B cell (primary cell): ENCODE measurements around the gene SLIRP. TPM values are rescaled to one million over a fixed set of nuclear protein-coding genes. Genes with fewer than 3 reads are reported as not detected.
"Not testable (repeated sequence)": the region's sequence is repeated elsewhere in the genome, so short reads cannot be mapped to it uniquely, and the experiment has no call there.

ENCODE experiments used
- ATAC-seq: fragments of 200-7000 bp; cut with Tn5 transposase; one replicate; pipeline ENCODE4 v1.10.0; 2021; ENCODE audit warnings: low read depth, mild to moderate bottlenecking, moderate number of reproducible peaks, moderate library complexity
- CTCF ChIA-PET: fragments of 350-600 bp; sonication (Branson Sonifier 250); formaldehyde crosslinking; loops from one replicate; lab custom pipeline; 2021; ENCODE audit warnings: antibody characterized with exemption, inconsistent platforms; lab: Charles Lee
- POLR2A ChIA-PET: fragments of 350-600 bp; sonication (Branson Sonifier 250); formaldehyde crosslinking; loops from one replicate; lab custom pipeline; 2021; ENCODE audit warnings: antibody characterized with exemption; lab: Charles Lee
- DNase-seq: peaks from one replicate; pipeline ENCODE4 v3.0.0; 2013
- H2AFZ ChIP-seq: 2 replicates; pipeline ENCODE4 v1.6.1; 2012; ENCODE audit warnings: mild to moderate bottlenecking, low read depth, low read length; ENCODE audit not compliant: insufficient read depth, poor library complexity, severe bottlenecking
- H3K27ac ChIP-seq, 2 donors: 1 replicate in 1 of 2; 2 replicates in 1 of 2; pipeline ENCODE4 v1.5.1; 2012 to 2013; ENCODE audit warnings: low read length in 2 of 2, mild to moderate bottlenecking in 2 of 2, moderate library complexity in 1 of 2
- H3K27me3 ChIP-seq, 4 experiments: fragments of 200-600 bp in 1 of 4; sonication (generic) in 1 of 4; replicated peaks in 1 of 4; 1 replicate in 2 of 4; 2 replicates in 2 of 4; pipeline versions ENCODE4 v1.6.1 to v1.7.0; 2013 to 2016; ENCODE audit warnings: low read length in 3 of 4, mild to moderate bottlenecking in 2 of 4, mixed read lengths in 1 of 4, moderate library complexity in 1 of 4; ENCODE audit not compliant: insufficient read depth in 4 of 4, control insufficient read depth in 3 of 4; ENCODE audit errors: control extremely low read depth in 1 of 4
- H3K36me3 ChIP-seq, 2 experiments: replicated peaks in 1 of 2; 1 replicate in 1 of 2; 2 replicates in 1 of 2; pipeline versions ENCODE4 v1.6.1 to v1.7.1; 2013; ENCODE audit warnings: low read length in 1 of 2; ENCODE audit not compliant: insufficient read depth in 2 of 2, control insufficient read depth in 1 of 2; ENCODE audit errors: control extremely low read depth in 1 of 2, extremely low read depth in 1 of 2
- H3K4me1 ChIP-seq, 2 donors: fragments of 200-600 bp in 1 of 2; sonication (generic) in 1 of 2; 1 replicate in 1 of 2; 2 replicates in 1 of 2; pipeline versions ENCODE4 v1.5.1 to v1.6.1; 2013 to 2017; ENCODE audit warnings: low read length in 2 of 2; ENCODE audit not compliant: control insufficient read depth in 2 of 2, insufficient read depth in 2 of 2
- H3K4me2 ChIP-seq: replicated peaks from 2 replicates; pipeline ENCODE3; 2012; ENCODE audit warnings: mild to moderate bottlenecking, low read depth, low read length; ENCODE audit not compliant: poor library complexity, severe bottlenecking
- H3K4me3 ChIP-seq, 5 experiments: fragments of 200-600 bp in 1 of 5; sonication (generic) in 1 of 5; 1 replicate in 3 of 5; 2 replicates in 2 of 5; pipeline versions ENCODE4 v1.5.1 to v1.7.0; 2011 to 2016; ENCODE audit warnings: low read length in 4 of 5, mild to moderate bottlenecking in 4 of 5, low read depth in 2 of 5, control low read depth in 1 of 5, moderate library complexity in 1 of 5; ENCODE audit not compliant: insufficient read depth in 1 of 5; ENCODE audit errors: control extremely low read depth in 1 of 5, extremely low read depth in 1 of 5
- H3K79me2 ChIP-seq: fragments of 200-600 bp; sonication (generic); one replicate; pipeline ENCODE4 v1.6.0; 2016; ENCODE audit warnings: low read length; ENCODE audit not compliant: control insufficient read depth, insufficient read depth
- H3K9ac ChIP-seq: fragments of 200-600 bp; sonication (generic); 2 replicates; pipeline ENCODE4 v1.6.1; 2017; ENCODE audit warnings: mild to moderate bottlenecking, low read length, moderate library complexity
- H3K9me3 ChIP-seq, 3 donors: one replicate each; pipeline versions ENCODE4 v1.6.1 to v1.7.1; 2013; ENCODE audit warnings: low read length in 2 of 3; ENCODE audit not compliant: control insufficient read depth in 2 of 3, insufficient read depth in 1 of 3; ENCODE audit errors: control extremely low read depth in 1 of 3
- H4K20me1 ChIP-seq: 2 replicates; pipeline ENCODE4 v1.6.0; 2012; ENCODE audit warnings: mild to moderate bottlenecking, low read length; ENCODE audit not compliant: insufficient read depth, control insufficient read depth, poor library complexity, severe bottlenecking
- H3K27ac Mint-ChIP-seq: one replicate; pipeline ENCODE4 v1.8.0; 2021; ENCODE audit warnings: mixed read lengths
- H3K27me3 Mint-ChIP-seq: one replicate; pipeline ENCODE4 v1.8.0; 2021; ENCODE audit warnings: mixed read lengths
- H3K4me1 Mint-ChIP-seq: one replicate; pipeline ENCODE4 v1.8.0; 2021; ENCODE audit warnings: mixed read lengths
- H3K4me3 Mint-ChIP-seq: one replicate; pipeline ENCODE4 v1.8.0; 2021; ENCODE audit warnings: mixed read lengths
- H3K9me3 Mint-ChIP-seq: one replicate; pipeline ENCODE4 v1.8.0; 2022; ENCODE audit warnings: mixed read lengths; ENCODE audit not compliant: insufficient read depth
- EZH2 ChIP-seq: IDR thresholded peaks from 2 replicates; pipeline ENCODE4 v1.6.1; 2012; ENCODE audit warnings: borderline replicate concordance, low read depth, mild to moderate bottlenecking, moderate library complexity, low read length; ENCODE audit not compliant: insufficient read depth, poor library complexity, severe bottlenecking
- WGBS: methylation state at CpG from one replicate; pipeline ENCODE4 v1.1.5; 2013; ENCODE audit warnings: missing lambda C conversion rate; ENCODE audit not compliant: insufficient coverage; 5-methylcytosine and 5-hydroxymethylcytosine counted together
- intact Hi-C: fragments of 100-400 bp; cut with micrococcal nuclease; formaldehyde crosslinking; loops from one replicate; pipeline ENCODE4 v1.10.0; 2022
- polyA plus RNA-seq: library from polyadenylated mRNA; depleted of rRNA; stranded (reverse); fragments of >200 nt; gene quantifications from 2 replicates; pipeline ENCODE4 v1.2.3, GENCODE V29; 2012
- total RNA-seq, 2 donors: library from RNA; stranded (reverse); fragments of 120-200 nt in 1 of 2; gene quantifications; 1 replicate in 1 of 2; 2 replicates in 1 of 2; pipeline versions ENCODE4 v1.2.3 to v1.2.4, GENCODE V29; 2013 to 2022
- TF ChIP-seq, protein P1 (sequence below): fragments of 200-600 bp; IDR thresholded peaks from one replicate; pipeline ENCODE4 v1.8.0; 2022; ENCODE audit warnings: antibody characterized with exemption, mild to moderate bottlenecking

The SLIRP gene
- total and polyA plus RNA-seq, 2 donors (not counting 1 experiment from before 2014, with no cell fraction given): 33.8 to 36.7 TPM

DNA sequence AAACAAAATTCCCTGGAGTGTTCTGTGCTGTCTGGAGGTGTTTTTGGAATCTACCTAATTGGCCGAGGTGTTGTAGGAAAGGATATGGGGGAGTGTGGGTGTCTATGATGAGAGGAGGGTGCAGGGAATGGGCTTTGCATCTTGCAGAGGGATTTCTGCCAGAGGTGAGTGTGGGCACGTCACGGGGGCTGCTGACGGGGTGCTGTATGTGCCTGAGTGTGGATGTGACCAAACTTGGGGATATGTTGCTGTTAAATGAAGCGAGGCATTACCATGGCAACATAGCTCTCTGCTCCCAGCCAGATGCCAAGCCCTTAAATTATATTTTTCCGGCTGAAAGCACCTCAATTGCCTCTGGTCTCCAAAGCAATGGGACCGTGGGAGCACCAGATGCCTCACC is 47.1 kb upstream of the SLIRP start:
- CTCF ChIA-PET: no interaction called here
- H3K4me3 ChIP-seq: no peak overlapping the region
- no peaks in the 10 kb centered on the region for H4K20me1 ChIP-seq
- DNase-seq: no peak
- H3K4me1 Mint-ChIP-seq: peaks cover 4% of the 10 kb centered on the region
- intact Hi-C loops: no loop called here
- H3K9ac ChIP-seq: no peak overlapping the region
- H3K27ac ChIP-seq: no peak overlapping the region
- no peaks in the 10 kb centered on the region for H3K9me3 Mint-ChIP-seq
- H2AFZ ChIP-seq: no peak overlapping the region
- H3K4me2 ChIP-seq: no peak overlapping the region
- H3K79me2 ChIP-seq: no peaks in the 10 kb centered on the region
- no peaks in the 10 kb centered on the region for H3K36me3 ChIP-seq
- no peaks in the 10 kb centered on the region for H3K27me3 ChIP-seq
- 86% methylated on average over 4 of the region's 7 CpGs for WGBS
- no peaks in the 10 kb centered on the region for H3K9me3 ChIP-seq
- H3K4me1 ChIP-seq: peaks cover 0 to 3% of the 10 kb centered on the region in 2 donors
- no peak for TF ChIP-seq EZH2
- TF ChIP-seq, protein P1, sequence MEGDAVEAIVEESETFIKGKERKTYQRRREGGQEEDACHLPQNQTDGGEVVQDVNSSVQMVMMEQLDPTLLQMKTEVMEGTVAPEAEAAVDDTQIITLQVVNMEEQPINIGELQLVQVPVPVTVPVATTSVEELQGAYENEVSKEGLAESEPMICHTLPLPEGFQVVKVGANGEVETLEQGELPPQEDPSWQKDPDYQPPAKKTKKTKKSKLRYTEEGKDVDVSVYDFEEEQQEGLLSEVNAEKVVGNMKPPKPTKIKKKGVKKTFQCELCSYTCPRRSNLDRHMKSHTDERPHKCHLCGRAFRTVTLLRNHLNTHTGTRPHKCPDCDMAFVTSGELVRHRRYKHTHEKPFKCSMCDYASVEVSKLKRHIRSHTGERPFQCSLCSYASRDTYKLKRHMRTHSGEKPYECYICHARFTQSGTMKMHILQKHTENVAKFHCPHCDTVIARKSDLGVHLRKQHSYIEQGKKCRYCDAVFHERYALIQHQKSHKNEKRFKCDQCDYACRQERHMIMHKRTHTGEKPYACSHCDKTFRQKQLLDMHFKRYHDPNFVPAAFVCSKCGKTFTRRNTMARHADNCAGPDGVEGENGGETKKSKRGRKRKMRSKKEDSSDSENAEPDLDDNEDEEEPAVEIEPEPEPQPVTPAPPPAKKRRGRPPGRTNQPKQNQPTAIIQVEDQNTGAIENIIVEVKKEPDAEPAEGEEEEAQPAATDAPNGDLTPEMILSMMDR: no peak
- POLR2A ChIA-PET: no interaction called here
- H3K27ac Mint-ChIP-seq: no peak overlapping the region
- no peak overlapping the region for H3K4me3 Mint-ChIP-seq
- no peaks in the 10 kb centered on the region for H3K27me3 Mint-ChIP-seq
- no peak for ATAC-seq

GRCh38 chr14:77661562-77661961 is 46.3 kb upstream of the SLIRP start:
- POLR2A ChIA-PET, H4K20me1 ChIP-seq, H3K4me3 ChIP-seq, H3K4me1 Mint-ChIP-seq, H3K27me3 Mint-ChIP-seq, CTCF ChIA-PET, H3K36me3 ChIP-seq, H3K4me3 Mint-ChIP-seq, ATAC-seq, H3K9me3 Mint-ChIP-seq, DNase-seq, H2AFZ ChIP-seq, H3K27me3 ChIP-seq, H3K79me2 ChIP-seq, H3K4me1 ChIP-seq, H3K27ac ChIP-seq, H3K9me3 ChIP-seq, H3K27ac Mint-ChIP-seq, intact Hi-C loops, H3K9ac ChIP-seq, H3K4me2 ChIP-seq: not testable (repeated sequence)
- 100% methylated on average over 5 of the region's 9 CpGs for WGBS
